Measurements from ENCODE around the gene ORM1. TPM values are rescaled to one million over a fixed set of nuclear protein-coding genes. Genes with fewer than 3 reads are reported as not detected.
A peak's percentile ranks its signal among the peaks of the same experiment; 100 is the strongest.

The ORM1 gene
- total and polyA plus RNA-seq, 2 of the 8 experiments (the other 6 are each of a cell fraction or from before 2014, with no cell fraction given), result 0.32 TPM; not detected in 1

DNA sequence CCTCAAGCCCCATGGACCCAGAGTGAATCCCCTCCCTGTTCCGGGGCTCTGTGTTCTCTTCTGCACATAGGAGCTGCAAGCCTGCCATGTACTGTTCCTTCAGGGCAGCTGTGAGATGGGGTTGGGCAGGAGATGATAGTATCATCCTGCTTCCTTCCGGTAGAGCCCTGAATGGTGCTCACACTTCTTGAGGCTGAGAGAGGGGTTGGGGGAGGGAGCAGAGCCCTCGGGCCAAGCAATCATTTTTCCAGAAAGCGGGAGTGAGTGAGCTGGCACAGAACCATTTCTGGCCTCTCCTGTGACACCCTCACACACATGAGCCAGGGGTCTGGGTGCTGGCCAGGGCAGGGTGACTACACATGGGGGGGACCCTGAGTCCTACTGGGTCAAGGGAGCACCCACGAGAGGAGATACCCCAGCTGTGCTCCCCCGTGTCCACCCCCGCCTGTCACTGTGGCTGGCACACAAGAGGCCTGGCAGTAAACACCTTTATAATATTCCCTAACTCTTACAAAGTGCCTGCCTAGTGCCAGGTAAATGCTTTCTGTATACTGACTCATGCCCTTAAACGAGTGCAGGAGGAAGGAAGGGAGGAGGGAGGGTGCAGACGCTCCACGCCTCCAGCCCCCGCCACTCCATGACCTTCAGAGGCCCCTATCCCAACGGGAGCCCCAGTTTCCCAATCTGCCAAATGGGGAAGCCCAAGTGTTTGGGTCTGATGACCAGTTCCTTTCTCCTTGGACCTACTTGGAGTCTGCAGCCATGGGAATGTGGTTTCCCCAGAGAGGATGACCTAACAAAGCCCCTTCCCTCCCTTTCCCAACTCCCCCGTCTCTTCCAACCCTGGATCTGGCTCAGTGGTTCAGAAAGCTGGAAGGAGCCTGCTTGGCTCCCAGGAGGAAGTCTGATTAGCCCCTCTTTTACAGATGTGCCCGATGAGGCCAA, 49.3 kb downstream of the ORM1 start:
- Histone ChIP-seq H2AFZ (ENCODE audit: low read length) (no peak overlapping the region), H3K18ac (ENCODE audit: extremely low read depth, low read length) (peak overlapping the region; percentile 97), H3K36me3 (ENCODE audit: control insufficient read depth in 2 of 4, insufficient read depth in 4 of 4, low read length in 3 of 4) (peaks cover under 1 to 31% (median 10%) of the 10 kb centered on the region in 4 experiments; a peak in 4 of 8 replicates), H3K4ac (replicated peaks; ENCODE audit: insufficient read length, low read depth, low read length) (peak overlapping the region; percentile 90), H2BK20ac (ENCODE audit: low read length) (peak overlapping the region; percentile 97; the same call in 1 of the 2 replicates), H2BK5ac (ENCODE audit: low read depth, low read length) (peak overlapping the region; percentile 99; the same call in 1 of the 2 replicates), H3K4me2 (ENCODE audit: insufficient read depth in 1 of 2, low read depth in 2 of 2, low read length in 2 of 2) (no peak overlapping the region; a peak in 1 of 4 replicates), H3K23me2 (ENCODE audit: low read depth, low read length) (peaks cover 11% of the 10 kb centered on the region; the same call in 1 of the 2 replicates), H3K9me3 (ENCODE audit: insufficient read depth in 2 of 2, low read depth in 1 of 2, low read length in 1 of 2) (no peaks in the 10 kb centered on the region), H3K23ac (ENCODE audit: insufficient read length) (no peak overlapping the region), H3K14ac (ENCODE audit: insufficient read length) (no peak overlapping the region), H2BK12ac (ENCODE audit: low read depth, low read length) (peak overlapping the region; percentile 97; the same call in 1 of the 2 replicates), H3K4me3 (ENCODE audit: extremely low read depth in 1 of 4, insufficient read depth in 2 of 4, low read depth in 3 of 4, low read length in 4 of 4) (no peak overlapping the region), H3K79me2 (ENCODE audit: control insufficient read depth in 1 of 2, insufficient read depth in 2 of 2, low read length in 2 of 2) (no peaks in the 10 kb centered on the region), H4K5ac (ENCODE audit: insufficient read length, low read depth, low read length) (peak overlapping the region; percentile 34), H3K27ac (ENCODE audit: low read depth, low read length) (no peak overlapping the region), H3K79me1 (ENCODE audit: low read depth, low read length) (no peaks in the 10 kb centered on the region), H2BK120ac (replicated peaks; ENCODE audit: low read depth, low read length) (peak overlapping the region; percentile 87), H2AK5ac (ENCODE audit: low read depth, low read length) (peak overlapping the region; percentile 96; the same call in 1 of the 2 replicates), H3K27me3 (replicated peaks in 1 of 4; ENCODE audit: control insufficient read depth in 3 of 4, extremely low read depth in 1 of 4, insufficient read depth in 3 of 4, low read length in 3 of 4) (no peaks in the 10 kb centered on the region), H4K8ac (ENCODE audit: extremely low read depth, insufficient read depth, low read length) (peak overlapping the region; percentile 38), H3K4me1 (replicated peaks in 1 of 4; ENCODE audit: control insufficient read depth in 3 of 4, insufficient read depth in 4 of 4, low read length in 3 of 4) (peaks cover 7 to 30% (median 22%) of the 10 kb centered on the region in 4 experiments), H4K91ac (replicated peaks; ENCODE audit: insufficient read length, low read length) (peak overlapping the region; percentile 89), H3K56ac (replicated peaks; ENCODE audit: insufficient read length, low read depth, low read length) (no peak overlapping the region), H3K9ac (replicated peaks in 1 of 4; ENCODE audit: extremely low read depth in 1 of 4, low read depth in 3 of 4, low read length in 3 of 4) (no peak overlapping the region), H2BK15ac (ENCODE audit: low read length) (peak overlapping the region; percentile 96; the same call in 1 of the 2 replicates), H4K20me1 (replicated peaks in 1 of 2; ENCODE audit: control insufficient read depth in 1 of 2, insufficient read depth in 2 of 2, low read length in 2 of 2) (peaks cover 2% of the 10 kb centered on the region in 2 experiments)
- 80% methylated on average over 13 of the region's 14 CpGs; no CpG with 5 or more reads in 1 of the 2 experiments for WGBS, 2 experiments (ENCODE audit: extremely low coverage in 1 of 2, insufficient coverage in 1 of 2, insufficient read length in 1 of 2, insufficient replicate concordance in 2 of 2, low coverage in 1 of 2, low lambda C conversion rate in 2 of 2, missing lambda C conversion rate in 1 of 2)
- DNase-seq (ENCODE audit: low read depth in 1 of 2, low spot score in 2 of 2) (no peak), FAIRE-seq (no peak)
- ChIA-PET CTCF (ENCODE audit: partially characterized antibody) (interaction anchor here (1.0 to 1.4 kb wide), 3 partner anchors 11 to 34 kb away, joined by 4 to 5 read pairs (median 5); no protein-coding TSS in a partner anchor), POLR2A (ENCODE audit: partially characterized antibody) (interaction anchor here (0.6 to 5.9 kb wide), 4 partner anchors 12 to 27 kb away, joined by 3 to 67 read pairs (median 10); partner anchors contain the start of gene AKNA)
- no peak for TF ChIP-seq JUN (IDR thresholded peaks at IDR 0.05; ENCODE audit: low read depth, low read length)
- no peak for TF ChIP-seq BACH1 (IDR thresholded peaks at IDR 0.05; ENCODE audit: low read length)
- no peak for TF ChIP-seq SP2 (IDR thresholded peaks at IDR 0.05; ENCODE audit: low read length)
- TF ChIP-seq, protein P1, sequence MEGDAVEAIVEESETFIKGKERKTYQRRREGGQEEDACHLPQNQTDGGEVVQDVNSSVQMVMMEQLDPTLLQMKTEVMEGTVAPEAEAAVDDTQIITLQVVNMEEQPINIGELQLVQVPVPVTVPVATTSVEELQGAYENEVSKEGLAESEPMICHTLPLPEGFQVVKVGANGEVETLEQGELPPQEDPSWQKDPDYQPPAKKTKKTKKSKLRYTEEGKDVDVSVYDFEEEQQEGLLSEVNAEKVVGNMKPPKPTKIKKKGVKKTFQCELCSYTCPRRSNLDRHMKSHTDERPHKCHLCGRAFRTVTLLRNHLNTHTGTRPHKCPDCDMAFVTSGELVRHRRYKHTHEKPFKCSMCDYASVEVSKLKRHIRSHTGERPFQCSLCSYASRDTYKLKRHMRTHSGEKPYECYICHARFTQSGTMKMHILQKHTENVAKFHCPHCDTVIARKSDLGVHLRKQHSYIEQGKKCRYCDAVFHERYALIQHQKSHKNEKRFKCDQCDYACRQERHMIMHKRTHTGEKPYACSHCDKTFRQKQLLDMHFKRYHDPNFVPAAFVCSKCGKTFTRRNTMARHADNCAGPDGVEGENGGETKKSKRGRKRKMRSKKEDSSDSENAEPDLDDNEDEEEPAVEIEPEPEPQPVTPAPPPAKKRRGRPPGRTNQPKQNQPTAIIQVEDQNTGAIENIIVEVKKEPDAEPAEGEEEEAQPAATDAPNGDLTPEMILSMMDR (IDR thresholded peaks at IDR 0.05; ENCODE audit: control extremely low read depth in 1 of 3, insufficient read depth in 1 of 3, low read depth in 1 of 3, low read length in 3 of 3), result no peak
- TF ChIP-seq POLR2A (IDR thresholded peaks at IDR 0.05; ENCODE audit: control extremely low read depth in 1 of 2, low read depth in 2 of 2, low read length in 2 of 2), result no peak
- TF ChIP-seq TEAD4 (IDR thresholded peaks at IDR 0.05; ENCODE audit: low read depth, low read length), result no peak
- no peak for TF ChIP-seq CEBPB (IDR thresholded peaks at IDR 0.05; ENCODE audit: low read depth, low read length)
- TF ChIP-seq HDAC2 (IDR thresholded peaks at IDR 0.05; ENCODE audit: borderline replicate concordance in 1 of 2, low read depth in 2 of 2, low read length in 2 of 2), result no peak
- TF ChIP-seq TBP (IDR thresholded peaks at IDR 0.05; ENCODE audit: low read depth, low read length), result no peak

All from H1 (cell line).